ENCODE measurements around the gene TIMM8B.

DNA sequence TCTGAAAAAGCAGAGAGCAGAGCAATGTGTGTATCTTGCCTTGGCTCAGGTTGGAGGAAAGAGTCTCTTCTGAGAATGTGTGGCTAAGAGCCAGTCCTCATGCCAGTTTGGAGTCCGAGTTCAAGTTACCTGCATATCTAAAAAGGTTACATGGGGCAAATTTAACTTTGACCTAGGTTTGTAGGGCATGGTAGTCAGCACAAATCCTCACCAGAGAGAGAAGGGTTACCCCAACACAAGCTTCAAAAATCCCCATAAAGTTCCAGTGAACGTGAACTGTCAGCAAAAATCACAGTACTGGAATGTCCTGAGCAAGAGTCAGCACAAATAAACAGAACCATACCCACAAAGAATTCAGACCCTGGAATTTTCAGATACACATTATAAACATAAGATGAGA, 13.9 kb upstream of the TIMM8B start:
- TF ChIP-seq POLR2A (IDR thresholded peaks at IDR 0.05; ENCODE audit: low read depth, low read length) (no peak), POLR2AphosphoS5 (IDR thresholded peaks at IDR 0.05; ENCODE audit: low read depth, low read length) (no peak)
